Measurements from ENCODE around the gene FCHSD1.

FCHSD1 gene

DNA sequence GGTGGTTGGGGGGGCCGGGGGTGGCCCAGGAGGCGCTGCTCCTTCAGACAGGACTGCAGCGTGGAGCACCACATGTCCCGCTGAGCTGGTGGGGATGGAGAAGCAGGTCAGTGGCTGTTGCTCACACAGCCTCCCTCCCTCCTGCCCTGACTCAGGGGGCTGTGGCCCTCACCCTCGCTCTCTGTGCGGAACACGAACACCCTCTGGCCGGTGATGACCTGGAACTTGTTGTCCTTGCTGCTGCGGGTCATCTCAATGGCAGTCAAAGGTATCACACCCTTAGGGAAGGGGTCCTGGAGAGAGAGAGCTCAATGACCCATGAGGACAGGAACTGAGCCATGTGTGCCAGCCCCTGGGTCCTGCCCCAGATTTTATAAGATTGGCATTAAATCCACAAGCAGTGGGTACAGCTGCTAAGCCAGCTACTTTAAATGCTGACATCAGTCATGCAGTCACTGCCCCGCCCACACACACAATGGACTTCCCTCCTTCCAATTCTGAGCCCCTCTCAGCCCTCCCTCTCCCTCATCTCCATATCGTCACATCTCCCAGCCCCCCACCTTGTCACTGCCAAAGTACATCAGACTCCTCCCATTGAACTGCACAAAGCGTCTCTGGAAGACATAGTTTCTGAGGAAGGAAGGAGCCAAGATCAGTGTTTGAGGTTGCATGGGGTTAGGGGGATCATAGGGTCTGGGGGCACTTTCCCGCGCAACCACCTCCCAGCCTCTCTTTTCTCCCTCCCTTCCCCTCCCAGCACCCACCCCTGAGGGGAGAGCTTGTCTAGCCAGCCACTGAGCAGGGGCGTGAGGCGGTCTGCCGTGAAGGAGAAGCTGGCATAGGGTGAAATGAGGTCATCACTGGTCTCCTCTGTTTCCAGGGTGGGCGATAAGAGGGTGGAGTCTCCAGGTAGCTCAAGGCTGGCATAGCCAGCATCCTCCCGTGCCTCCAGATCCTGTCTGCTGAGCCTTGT lies 21.9 kb upstream of the FCHSD1 start:
- no peak for DNase-seq

GRCh38 chr5:141672071-141672840 lies 21.0 kb upstream of the FCHSD1 start:
- DNase-seq, result no peak

DNA sequence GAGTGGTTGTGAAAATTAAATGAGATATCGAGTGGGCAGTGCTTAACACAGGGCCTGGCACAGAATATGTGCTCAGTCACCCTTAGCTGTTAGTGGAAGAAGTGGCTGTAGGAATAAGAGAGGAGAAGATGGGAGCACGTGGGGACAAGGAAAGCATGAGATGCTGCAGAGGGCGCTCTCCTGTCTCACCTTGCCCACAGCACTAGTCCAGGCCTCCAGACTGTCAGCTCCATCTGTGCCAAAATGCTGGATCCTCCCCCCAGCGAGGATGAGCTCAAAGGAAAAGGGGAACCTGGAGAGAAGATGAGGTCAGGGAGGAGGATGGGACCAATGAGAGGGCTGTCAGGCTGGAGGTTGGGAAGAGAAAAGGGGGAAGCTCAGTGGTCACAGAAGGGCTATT lies 18.3 kb upstream of the FCHSD1 start:
- no peak for DNase-seq

DNA sequence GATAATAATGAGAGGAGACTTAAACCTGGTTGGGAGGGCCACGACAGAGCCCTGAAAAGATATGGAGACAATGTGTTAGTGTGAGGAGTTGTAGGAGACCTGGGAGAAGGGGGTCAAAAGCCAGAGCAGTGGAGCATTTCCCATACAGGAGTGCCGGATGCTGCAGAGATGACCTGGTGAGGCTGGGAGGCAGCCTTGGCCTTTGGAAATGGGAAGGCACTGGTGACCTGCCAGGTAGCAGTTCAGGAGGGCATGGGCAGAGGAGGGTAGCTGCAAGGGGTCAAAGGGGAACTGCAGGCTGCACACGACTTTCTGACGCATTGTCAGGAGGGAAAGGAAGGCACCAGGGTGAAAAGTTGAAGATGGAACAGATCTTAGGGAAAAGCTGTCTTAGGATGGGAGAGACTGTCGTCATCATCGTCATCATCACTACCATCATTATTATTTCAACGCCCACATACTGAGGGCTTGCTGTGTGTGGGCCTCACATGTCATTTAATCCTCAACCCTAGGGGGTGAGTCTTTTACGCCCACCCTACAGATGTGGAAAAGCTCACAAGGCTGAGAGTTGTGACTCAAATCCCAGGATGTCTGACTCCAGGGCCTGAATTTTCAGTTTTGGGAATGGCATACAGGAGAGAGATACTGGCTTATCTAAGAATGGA lies 17.5 kb upstream of the FCHSD1 start:
- no peak for DNase-seq

DNA sequence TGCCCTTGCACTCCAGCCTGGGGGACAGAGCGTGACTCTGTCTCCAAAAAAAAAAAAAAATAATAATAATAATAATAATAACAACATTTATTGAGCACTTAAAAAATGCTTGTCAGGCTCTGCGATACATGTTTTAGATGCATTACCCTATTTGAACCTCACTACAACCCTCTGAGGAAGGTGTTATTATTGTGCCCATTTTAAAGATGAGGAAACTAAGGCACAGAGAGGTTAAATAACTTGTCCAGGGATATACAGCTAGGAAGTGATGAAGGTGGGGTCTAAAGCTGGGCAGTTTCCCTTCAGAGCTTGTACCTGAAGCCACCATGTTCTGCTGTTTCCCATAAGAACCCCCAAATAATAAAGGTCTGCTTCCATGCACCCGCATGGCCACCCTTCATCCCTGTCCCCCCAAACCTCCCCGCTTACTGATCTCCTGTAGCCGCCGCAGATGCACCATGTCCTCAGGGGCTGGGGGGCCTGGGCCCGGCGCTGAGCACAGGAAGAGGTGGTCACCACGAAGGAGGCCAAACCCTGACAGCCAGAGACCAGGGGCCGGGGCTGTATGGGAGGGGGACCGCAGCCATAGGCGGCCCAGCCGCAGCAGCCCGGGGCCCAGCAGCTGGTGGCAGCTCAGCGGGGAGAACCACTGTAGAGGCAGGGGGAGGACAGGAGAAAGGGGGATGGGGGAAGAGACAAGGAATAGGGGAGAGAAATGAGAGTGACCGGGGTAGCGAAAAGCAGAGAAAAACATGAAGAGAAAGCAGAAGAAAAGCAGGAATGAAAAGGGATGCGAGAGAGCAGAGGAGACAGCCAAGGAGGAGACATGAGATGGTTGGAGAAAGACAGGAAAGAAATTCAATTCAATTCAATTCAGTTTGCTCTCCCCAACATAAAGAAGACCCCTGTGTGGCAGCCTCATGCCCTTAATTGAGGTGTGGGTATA lies 15.1 kb upstream of the FCHSD1 start:
- DNase-seq, result no peak

GRCh38 chr5:141664733-141665461 lies 13.7 kb upstream of the FCHSD1 start:
- DNase-seq, result no peak

DNA sequence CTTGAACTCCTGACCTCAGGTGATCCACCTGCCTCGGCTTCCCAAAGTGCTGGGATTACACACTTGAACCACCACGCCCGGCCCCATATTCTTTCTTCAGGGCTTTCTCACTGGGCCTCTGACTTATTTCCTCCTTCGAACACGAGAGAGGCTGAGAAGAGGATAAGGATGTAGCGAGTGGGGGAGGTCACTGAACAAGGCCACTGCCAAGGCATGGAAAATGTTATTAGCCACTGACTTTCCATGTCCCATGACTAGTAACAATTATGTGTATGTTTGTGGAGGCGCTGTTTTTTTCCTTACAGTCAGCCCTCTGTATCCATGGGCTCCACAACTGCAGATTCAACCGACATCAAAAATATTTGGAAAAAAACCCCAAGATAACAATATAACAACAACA lies 12.3 kb upstream of the FCHSD1 start:
- DNase-seq, result no peak

DNA sequence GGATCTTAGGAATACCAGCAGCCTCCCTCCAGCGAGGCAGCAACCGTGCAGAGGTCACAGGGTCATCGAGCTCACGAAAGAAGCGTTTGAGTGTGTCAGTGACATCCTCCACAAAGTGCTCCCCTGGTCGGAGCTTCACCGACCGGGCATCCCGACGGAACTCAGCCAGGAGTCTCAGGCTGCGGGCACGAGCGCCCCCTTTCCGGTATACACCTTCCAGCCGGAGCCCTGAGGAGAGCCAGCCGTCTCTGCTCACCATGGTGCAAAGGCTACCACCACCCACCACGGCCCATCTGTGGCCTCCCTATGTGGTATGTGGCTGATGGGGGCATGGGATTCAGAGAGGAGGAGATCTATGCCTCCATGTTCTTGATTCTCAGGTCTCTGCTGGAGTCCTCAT lies 10.8 kb upstream of the FCHSD1 start:
- DNase-seq, result no peak

DNA sequence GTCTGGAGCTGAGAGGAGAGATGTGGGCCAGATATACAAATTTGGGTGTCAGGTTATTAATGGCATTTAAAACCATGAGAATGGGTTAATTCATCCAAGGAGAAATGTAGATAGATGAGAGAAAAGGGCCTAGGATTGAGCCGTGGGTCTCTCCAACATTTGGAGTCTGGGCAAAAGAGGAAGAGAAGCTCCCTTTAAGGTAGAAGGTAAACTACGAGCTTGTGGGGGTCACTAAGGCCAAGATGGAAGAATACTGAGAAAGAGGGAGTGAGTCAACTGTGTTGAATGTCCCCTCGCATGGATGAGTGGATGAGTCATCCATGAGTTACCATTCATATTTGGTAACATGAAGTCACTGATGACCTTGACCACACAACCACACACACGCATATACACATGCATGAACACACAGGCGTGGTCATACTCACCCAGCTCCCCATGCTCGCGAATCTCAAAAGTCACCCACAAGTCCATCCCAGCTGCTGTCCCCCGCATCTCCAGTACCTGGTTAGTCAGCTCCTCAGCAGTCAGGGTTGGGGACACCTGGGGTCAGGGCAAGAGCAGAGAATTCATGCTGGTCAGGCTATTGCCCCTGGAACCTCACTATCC lies 6.8 kb upstream of the FCHSD1 start:
- DNase-seq, result no peak

DNA sequence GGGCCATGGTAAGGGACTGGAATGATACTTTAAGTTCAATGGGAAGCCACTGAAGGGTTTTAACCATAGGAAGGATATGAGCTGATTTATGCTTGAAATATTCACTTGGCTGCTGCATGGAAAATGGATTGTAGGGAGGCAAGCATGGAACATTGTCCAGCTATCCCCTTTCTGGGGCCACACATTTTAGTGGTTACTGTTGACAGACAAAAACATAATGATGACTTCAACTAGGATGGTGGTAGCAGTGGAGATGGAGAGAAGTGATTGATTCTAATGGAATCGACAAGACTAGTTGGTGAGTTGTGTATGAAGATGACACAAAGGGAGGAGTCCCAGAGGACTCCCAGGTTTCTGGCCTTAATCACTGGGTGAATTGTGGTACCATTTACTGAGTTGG lies 6.2 kb upstream of the FCHSD1 start:
- DNase-seq, result no peak

- no peak for DNase-seq
These were observed 5.2 kb upstream of the FCHSD1 start for GRCh38 chr5:141656396-141656795.

DNA sequence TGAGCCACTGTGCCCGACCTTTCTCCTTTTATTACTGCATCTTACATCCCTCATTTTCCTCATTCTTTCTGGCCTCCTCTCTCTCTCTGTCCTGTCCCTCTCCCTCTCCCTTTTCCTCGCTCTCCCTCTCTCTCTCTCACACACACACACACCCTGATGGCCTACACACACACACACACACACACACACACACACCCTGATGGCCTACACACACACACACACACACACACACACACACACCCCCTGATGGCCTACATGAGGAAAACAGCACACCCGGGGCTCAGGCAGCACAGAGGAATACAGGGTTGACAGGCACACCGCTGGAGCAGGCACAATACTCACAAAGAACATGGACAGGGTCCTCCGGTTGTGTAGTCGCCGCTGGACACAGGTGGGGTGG lies 3.8 kb upstream of the FCHSD1 start:
- no peak for DNase-seq

- no peak for DNase-seq
These were observed 3.1 kb upstream of the FCHSD1 start for GRCh38 chr5:141654298-141654697.

GRCh38 chr5:141651728-141652105 lies 499 bp upstream of the FCHSD1 start:
- no peak for DNase-seq

DNA sequence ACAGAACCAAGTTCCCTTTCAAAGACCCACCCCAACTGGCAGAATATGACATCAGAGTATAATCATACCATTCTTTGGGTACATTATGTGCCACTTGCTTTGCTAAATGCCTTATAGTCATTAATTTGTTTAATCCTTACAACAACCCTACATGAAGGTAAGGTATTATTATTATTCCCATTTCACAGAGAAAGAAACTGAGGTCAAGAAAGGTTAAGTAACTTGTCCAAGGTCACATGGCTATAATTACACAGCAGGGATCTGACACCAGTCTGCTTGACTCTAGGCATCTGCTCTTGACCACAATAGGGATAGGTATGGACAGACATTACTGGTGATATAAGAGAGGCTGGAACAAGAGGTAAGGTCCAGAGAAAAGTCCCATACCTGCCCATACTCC lies 1.2 kb downstream of the FCHSD1 start:
- no peak for DNase-seq

- no peak for DNase-seq
These were observed 2.0 kb downstream of the FCHSD1 start for GRCh38 chr5:141649056-141649688.

DNA sequence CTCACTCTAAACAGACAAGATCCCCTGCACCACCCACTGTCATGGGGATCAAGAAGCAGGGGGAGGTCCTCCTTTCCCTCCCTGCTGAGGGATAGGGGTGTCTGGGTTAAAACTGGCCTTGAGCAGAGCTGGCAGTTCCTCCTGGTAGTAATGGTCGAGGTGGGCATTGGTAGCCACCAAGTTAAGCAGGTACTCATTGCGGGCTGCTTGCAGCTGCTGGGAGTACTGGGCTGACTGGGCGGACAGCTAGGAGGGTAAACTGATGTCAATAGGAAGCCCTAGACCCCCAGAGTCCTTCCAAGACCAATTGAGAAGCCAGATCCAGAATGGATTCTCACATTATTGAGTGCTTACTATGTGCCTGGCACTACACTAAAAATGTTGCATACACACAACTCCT lies 3.4 kb downstream of the FCHSD1 start:
- no peak for DNase-seq

- DNase-seq, result no peak
These were observed 4.0 kb downstream of the FCHSD1 start for GRCh38 chr5:141647242-141647641.

DNA sequence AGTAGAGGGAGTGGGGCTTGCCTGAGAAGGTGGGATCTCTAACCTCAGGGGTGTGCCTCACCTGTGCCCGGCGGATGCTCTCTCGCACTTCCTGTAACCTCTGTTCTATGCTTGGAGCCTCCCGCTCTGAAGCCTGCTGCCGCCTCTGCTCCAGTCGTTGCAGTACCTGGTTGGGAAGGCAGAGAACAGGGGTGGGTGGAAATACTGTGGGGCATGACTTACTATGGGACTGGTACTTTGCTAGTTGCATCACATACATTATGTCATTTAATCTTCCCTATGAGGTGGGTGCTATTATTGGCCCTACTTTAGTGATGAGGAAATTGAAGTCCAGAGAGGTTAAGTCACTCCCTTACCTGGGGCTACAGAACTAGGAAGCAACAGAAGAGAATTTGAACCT lies 5.2 kb downstream of the FCHSD1 start:
- DNase-seq, result no peak

DNA sequence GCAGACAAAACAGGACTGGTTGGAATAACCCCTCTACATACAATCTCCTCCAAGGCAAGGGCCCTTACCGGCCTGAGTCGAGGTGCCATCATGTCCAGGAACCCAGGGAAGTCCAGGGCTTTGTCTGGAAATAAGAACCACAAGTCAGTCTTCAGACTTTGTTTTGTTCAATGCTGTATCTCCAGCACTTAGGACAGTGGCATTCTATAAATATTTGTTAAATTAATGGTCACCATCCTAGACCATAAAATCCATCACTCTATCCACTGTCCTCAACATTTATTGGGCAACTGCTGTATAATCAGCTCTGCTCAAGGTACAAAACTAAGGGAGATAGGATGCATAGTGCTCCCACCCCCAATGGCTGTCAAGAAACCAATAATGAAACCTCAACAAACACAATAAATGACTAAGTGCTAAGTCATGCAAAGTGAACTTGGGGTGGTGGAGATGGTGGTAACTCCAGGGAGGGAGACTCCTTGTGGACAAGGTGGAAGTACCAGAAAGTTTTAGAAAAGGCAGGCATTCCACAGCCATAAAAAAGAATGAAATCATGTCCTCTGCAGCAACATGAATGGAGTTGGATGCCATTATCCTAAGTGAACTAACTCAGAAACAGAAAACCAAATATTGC lies 9.5 kb downstream of the FCHSD1 start:
- no peak for DNase-seq

Measured in NCI-H524 treated with DMSO at 0.1 percent for 48 hours (cell line).